Skeletal muscle satellite cell (primary cell): ENCODE measurements around the gene PURB.

Experiments used
- H3K27me3 ChIP-seq: 2 replicates; pipeline ENCODE4 v1.7.0; 2013; ENCODE audit warnings: low read length; ENCODE audit not compliant: control insufficient read depth, insufficient read depth
- H3K36me3 ChIP-seq: 2 replicates; pipeline ENCODE4 v1.7.0; 2013; ENCODE audit warnings: mild to moderate bottlenecking, control low read depth, low read length; ENCODE audit not compliant: insufficient read depth
- H3K4me1 ChIP-seq: 2 replicates; pipeline ENCODE4 v1.7.0; 2013; ENCODE audit warnings: low read length; ENCODE audit not compliant: control insufficient read depth, insufficient read depth
- H3K4me2 ChIP-seq: 2 replicates; pipeline ENCODE4 v1.7.0; 2013; ENCODE audit warnings: mild to moderate bottlenecking, low read length
- H3K4me3 ChIP-seq: 2 replicates; pipeline ENCODE4 v1.7.0; 2013; ENCODE audit warnings: low read length
- H3K9ac ChIP-seq: 2 replicates; pipeline ENCODE4 v1.7.0; 2013; ENCODE audit warnings: mild to moderate bottlenecking, low read depth, low read length, moderate library complexity
- H3K9me3 ChIP-seq: replicated peaks from 2 replicates; pipeline ENCODE4 v1.7.0; 2013; ENCODE audit warnings: mild to moderate bottlenecking, control low read depth, low read length

The PURB gene

DNA sequence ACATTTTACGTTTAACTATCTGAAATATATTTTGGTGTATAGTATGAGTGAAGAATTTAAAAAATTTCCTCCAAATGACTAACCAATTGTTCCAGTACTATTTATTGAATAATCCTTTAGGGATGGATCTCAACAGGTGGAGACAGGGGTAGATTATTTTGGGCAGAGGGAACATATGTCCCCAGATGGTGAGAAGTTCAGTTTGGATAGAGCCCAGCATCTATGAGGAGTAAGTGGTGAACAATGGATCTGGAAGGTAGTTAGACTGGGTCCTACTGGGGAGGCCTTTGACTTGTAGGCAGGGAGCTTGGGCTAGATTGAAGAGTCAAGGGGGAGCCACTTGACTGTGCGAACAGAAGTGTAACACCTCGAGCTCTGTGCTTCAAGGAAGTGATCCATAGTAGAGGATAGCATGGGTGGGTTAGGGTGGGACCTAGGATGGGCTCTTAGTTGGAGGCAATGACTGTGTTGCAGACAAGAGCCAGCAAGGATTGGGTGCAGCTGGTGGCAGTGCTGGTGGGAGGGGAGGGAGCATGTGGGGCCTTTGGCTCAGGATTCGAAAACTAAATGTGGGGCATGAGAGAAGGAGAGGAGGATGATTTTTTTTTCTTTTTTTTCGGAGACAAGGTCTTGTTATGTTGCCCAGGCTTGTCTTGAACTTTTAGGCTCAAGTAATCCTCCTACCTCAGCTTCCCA is 3.9 kb upstream of the PURB start:
- Histone ChIP-seq H3K4me3 (no peak overlapping the region), H3K4me1 (peaks cover 42% of the 10 kb centered on the region), H3K4me2 (no peak overlapping the region), H3K27me3 (no peaks in the 10 kb centered on the region), H3K36me3 (peaks cover 3% of the 10 kb centered on the region), H3K9ac (no peak overlapping the region), H3K9me3 (no peaks in the 10 kb centered on the region)

DNA sequence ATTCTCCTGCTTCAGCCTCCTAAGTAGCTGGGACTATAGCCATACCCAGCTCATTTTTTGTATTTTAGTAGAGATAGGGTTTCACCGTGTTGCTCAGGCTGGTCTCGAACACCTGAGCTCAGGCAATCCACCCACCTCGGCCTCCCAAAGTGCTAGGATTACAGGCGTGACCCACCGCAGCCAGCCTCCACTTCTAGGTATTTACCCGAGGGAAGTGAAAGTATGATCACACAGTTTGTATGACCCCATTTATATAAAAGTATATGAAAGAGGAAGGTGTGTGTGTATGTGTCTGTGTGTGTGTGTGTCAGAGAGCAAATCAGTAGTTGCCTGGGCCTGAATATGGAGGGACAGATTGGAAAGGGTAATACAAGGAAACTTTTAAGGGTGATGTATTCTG is 2.0 kb upstream of the PURB start:
- no peak overlapping the region for H3K4me3 ChIP-seq
- no peak overlapping the region for H3K9ac ChIP-seq
- H3K9me3 ChIP-seq: no peaks in the 10 kb centered on the region
- no peaks in the 10 kb centered on the region for H3K27me3 ChIP-seq
- H3K4me2 ChIP-seq: no peak overlapping the region
- H3K4me1 ChIP-seq: peaks cover 51% of the 10 kb centered on the region
- peaks cover 22% of the 10 kb centered on the region for H3K36me3 ChIP-seq

DNA sequence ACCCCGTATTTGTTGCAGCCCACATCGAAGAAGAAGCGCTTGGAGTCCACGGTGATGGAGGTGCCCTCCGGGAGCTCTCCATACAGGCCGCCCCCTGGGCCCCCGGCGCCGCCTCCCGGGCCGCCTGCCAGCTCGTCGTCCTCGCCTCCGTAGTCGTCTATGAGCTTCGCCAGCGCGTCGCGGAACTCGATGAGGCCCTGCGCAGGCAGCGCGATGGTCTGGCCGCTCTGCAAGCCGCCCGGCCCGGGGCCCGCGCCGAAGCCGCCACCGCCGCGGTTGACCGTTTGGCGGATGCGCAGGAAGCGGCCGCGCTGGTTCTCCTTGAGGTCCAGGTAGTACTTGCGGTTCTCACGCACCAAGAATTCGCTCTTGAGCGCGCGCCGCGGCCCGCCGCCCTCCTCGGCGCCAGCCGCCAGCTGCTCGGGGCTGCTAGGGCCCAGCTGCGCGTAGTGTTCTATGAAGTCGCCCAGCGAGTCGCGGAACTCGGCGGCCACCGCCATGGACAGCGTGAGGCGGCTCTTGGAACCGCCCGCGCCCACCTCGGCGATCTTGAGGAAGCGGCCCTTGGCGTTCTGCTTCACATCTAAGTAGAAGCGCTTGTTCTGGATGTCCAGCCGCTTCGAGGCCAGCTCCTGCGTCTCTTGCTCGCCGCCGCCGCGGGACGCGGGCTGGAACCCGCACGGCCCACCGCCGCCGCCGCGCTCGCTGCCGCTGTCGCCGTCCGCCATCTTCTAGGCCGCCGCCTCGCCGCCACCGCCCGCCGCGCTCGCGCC is 523 bp downstream of the PURB start:
- Histone ChIP-seq H3K9me3 (no peaks in the 10 kb centered on the region), H3K4me3 (peak overlapping the region; percentile 92), H3K4me1 (peaks cover 71% of the 10 kb centered on the region), H3K9ac (peak overlapping the region; percentile 96), H3K27me3 (no peaks in the 10 kb centered on the region), H3K4me2 (peak overlapping the region; percentile 98), H3K36me3 (peaks cover 36% of the 10 kb centered on the region)

DNA sequence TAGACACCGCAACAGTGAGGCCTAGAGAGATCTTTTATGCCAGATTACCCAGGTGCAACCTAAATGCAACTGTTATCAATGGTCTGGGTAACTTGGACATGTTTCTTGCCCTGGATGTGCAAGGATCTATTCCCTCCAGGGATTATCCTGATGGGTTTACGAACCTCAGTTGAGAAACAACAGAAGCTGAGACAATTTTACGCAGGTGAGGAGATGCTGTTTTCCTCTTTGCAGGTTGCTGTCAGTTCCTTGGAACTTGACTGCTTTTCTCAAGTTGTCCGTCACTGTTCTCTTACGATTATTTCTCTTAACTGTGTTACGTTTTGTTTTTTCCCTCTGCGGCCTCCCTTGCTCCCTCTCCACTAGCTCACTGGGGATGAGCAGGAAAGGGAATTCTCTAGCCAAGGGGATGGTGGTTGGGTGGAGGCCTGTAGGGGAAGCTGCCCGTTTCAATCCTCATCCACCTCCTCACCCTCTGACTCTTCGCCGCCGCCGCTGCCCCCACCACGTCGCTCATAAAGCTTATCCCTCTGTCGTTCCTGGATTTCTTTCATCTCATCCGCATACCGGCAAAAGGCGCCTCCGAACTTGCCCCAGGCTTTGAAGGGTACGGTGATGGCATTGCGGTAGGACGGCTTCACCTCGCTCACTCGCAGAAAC is 1.2 kb downstream of the PURB start:
- Histone ChIP-seq H3K4me2 (peak overlapping the region; percentile 98), H3K4me1 (peaks cover 65% of the 10 kb centered on the region), H3K36me3 (peaks cover 40% of the 10 kb centered on the region), H3K9ac (peak overlapping the region; percentile 96), H3K27me3 (no peaks in the 10 kb centered on the region), H3K4me3 (peak overlapping the region; percentile 92), H3K9me3 (no peaks in the 10 kb centered on the region)

DNA sequence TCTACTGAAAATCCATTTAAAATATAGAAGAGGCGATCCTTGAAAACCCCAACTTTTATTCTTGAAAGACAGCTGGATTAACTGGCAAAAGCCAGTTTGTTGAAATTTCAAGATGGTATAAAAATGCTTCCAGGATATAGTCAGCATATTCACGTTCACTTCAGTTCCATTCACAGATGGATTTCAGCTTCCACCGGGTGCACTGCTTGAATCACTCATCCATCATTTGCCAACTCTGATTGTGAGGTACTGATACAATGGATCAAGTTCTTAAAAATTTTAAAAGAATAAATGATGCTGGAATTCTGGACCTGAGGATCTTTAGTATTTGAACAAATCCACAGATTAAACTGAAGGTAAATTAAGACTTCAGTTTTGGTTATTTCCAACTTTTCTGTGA is 2.4 kb downstream of the PURB start:
- Histone ChIP-seq H3K36me3 (peaks cover 44% of the 10 kb centered on the region), H3K4me2 (peak overlapping the region; percentile 98), H3K27me3 (no peaks in the 10 kb centered on the region), H3K9ac (peak overlapping the region; percentile 96), H3K9me3 (no peaks in the 10 kb centered on the region), H3K4me1 (peaks cover 55% of the 10 kb centered on the region), H3K4me3 (peak overlapping the region; percentile 92)

DNA sequence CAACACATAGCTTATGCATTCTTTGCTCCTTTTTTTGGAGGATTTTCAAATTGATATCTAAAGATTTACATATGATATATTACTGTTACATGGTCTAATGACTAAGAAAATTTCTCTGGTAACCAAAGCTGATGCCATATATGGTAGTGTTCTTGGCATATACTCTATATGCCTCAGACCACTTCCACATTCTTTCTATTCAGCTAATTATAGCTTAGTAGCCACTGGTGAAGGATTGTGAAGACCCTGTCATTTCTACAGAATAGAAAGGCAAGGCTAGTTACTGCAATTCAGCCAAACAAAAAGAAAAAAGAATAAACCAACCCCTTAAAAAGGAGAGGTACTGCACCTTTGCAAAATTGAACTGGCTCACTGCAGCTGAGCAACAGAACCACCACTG is 3.7 kb downstream of the PURB start:
- Histone ChIP-seq H3K27me3 (no peaks in the 10 kb centered on the region), H3K4me3 (peak overlapping the region; percentile 92), H3K4me1 (peaks cover 49% of the 10 kb centered on the region), H3K9ac (peak overlapping the region; percentile 96), H3K4me2 (peak overlapping the region; percentile 98), H3K9me3 (no peaks in the 10 kb centered on the region), H3K36me3 (peaks cover 44% of the 10 kb centered on the region)

DNA sequence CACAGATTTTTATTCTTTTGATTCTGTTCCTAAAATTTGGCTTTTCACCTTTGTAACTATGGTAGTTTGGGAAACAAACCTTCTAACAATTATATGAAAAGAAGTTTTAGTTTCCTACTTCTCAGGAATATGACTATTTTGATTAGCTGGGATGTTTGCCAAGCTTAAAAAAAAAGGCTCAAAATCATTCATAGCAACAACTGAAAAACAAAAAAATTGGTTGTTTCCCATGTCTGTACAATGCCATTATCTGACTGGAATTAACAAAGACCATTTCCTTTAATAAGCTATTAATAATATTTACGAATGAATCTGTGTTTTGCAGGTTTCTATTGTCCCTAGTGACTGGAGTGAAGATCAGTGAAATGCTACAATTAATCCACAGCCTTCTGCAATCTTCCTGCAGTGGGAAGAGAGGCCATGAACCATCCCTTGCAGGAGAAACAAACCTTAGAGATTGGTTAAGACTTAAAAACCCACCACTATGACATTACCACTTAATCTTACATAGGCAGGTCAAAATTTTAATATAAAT is 4.2 kb downstream of the PURB start:
- Histone ChIP-seq H3K4me2 (peak overlapping the region; percentile 98), H3K27me3 (no peaks in the 10 kb centered on the region), H3K36me3 (peaks cover 44% of the 10 kb centered on the region), H3K4me3 (peak overlapping the region; percentile 92), H3K9me3 (no peaks in the 10 kb centered on the region), H3K9ac (peak overlapping the region; percentile 62), H3K4me1 (peaks cover 44% of the 10 kb centered on the region)

DNA sequence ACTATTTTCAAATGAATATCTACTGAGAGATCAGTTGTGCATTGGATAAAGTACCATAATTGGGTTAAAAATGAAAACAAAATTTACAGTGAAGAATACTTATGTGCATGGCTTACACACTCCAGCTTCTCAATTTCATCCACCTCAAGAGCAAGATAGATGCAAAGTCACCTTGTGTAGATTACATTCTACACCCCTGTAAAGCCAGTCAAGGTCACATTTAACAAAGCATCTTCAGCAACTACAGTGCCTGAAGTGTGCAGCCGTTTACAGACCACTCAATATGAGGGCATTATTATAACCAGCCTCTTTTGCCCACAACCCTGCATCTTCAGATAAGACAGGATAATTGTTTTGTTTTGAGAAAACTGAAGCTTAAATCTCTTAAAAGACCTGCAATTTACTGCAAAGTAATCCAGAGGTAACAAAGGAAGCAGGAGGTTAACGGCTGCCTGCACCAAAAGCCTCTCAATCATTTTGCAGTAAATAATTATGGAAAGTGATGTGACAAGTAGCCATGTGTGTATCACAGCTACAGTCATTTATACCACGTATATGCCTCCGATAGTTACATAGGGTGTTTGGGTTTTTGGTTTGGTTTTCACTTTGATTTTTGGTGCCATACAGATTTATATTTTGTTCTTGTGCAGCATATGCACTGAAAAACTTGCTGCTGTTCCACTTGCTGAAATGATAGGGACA is 4.9 kb downstream of the PURB start:
- peaks cover 43% of the 10 kb centered on the region for H3K4me1 ChIP-seq
- no peaks in the 10 kb centered on the region for H3K27me3 ChIP-seq
- H3K4me2 ChIP-seq: peak overlapping the region; percentile 98
- peaks cover 44% of the 10 kb centered on the region for H3K36me3 ChIP-seq
- H3K9me3 ChIP-seq: no peaks in the 10 kb centered on the region
- H3K4me3 ChIP-seq: peak overlapping the region; percentile 92
- H3K9ac ChIP-seq: peak overlapping the region; percentile 62

DNA sequence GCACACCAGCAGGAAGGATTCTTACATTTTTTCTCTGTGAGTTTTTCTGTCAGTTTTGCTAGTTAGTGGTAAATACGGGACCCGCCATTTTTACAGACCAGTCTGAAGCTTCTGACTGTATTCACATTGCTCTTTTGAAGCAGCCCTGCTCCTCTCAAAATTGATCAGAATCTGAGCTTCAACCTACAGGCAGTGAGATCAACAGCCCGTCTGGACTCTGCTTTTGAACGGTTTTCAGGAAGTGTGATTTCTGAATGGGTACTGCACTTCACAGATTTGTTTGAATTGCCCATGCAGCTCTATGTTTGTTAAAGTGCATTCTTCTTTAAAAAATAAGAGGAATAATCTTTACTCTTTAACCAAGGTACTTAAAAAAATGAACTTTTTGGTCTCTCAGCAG is 8.9 kb downstream of the PURB start:
- H3K9me3 ChIP-seq: no peaks in the 10 kb centered on the region
- peaks cover 15% of the 10 kb centered on the region for H3K4me1 ChIP-seq
- H3K4me2 ChIP-seq: no peak overlapping the region
- H3K36me3 ChIP-seq: peaks cover 22% of the 10 kb centered on the region
- H3K27me3 ChIP-seq: no peaks in the 10 kb centered on the region
- no peak overlapping the region for H3K9ac ChIP-seq
- no peak overlapping the region for H3K4me3 ChIP-seq

DNA sequence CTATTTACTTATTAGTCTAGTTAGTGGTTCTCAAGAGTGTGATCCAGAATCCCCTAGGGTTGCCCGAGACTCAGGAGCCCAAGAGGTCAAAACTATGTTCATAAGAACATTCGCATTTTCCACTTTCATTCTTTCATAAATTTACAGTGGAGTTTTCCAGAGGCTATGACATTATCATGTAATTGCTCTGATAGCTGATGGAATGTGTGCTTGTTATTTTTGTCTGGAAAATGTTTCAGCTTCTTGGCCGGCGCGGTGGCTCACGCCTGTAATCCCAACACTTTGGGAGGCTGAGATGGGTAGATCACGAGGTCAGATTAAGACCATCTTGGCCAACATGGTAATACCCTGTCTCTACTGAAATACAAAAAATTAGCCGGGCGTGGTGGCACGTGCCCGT is 10.1 kb downstream of the PURB start:
- Histone ChIP-seq H3K36me3 (peaks cover 12% of the 10 kb centered on the region), H3K9ac (no peak overlapping the region), H3K27me3 (no peaks in the 10 kb centered on the region), H3K9me3 (no peaks in the 10 kb centered on the region), H3K4me2 (no peak overlapping the region), H3K4me3 (no peak overlapping the region), H3K4me1 (peaks cover 4% of the 10 kb centered on the region)

DNA sequence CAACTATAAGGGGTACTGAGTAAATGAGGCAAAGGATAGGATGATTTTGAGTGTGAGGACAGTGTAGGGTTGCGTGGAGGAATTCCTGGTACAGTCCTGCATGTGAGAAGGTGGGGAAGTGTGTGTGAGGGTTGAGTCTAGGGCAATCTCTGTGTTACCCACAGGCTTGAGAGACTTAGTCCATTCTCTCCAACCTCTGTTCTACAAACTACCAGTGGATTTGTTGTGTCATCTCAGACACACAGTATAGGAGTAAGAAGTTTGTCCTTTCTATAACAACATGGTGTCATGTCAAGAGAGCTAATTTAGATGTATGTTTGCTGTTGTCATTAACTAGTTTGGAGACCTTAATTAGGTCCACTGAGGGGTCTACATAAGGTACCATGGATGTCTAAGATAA is 12.5 kb downstream of the PURB start:
- H3K4me1 ChIP-seq: peaks cover 3% of the 10 kb centered on the region

More for the DNA sequence above, 12.5 kb downstream of the PURB start:
- H3K27me3 ChIP-seq: no peaks in the 10 kb centered on the region
- no peak overlapping the region for H3K4me2 ChIP-seq
- no peak overlapping the region for H3K4me3 ChIP-seq
- H3K9me3 ChIP-seq: no peaks in the 10 kb centered on the region
- no peaks in the 10 kb centered on the region for H3K36me3 ChIP-seq
- H3K9ac ChIP-seq: no peak overlapping the region
